ENCODE results near the gene NCBP3.

DNA sequence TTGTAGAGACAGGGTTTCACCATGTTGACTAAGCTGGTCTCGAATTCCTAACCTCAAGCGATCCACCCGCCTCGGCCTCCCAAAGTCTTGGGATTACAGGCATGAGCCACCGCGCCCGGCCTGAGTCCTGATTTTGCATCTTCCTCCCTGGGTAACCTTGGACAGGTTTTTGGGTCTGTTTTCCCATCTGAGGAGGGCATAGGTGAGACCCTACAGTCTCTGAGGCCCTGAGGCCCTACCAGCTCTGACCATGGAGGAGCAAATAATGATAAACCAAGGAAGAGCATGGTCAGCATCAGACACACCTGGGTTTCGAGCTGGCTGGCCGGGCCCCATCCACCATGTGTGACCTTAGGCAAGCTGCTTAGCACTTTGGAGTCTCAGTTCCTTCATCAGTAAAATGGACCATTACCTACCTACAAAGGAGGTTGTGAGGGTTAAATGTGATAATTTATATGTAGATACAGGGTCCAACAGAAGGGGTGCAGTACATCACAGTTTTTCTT, 1.2 kb upstream of the NCBP3 start:
- TF ChIP-seq POLR2AphosphoS5 (IDR thresholded peaks at IDR 0.05; ENCODE audit: low read depth, low read length) (no peak), FOXP2 (optimal IDR thresholded peaks at IDR 0.05; ENCODE audit: borderline replicate concordance, extremely low read depth, extremely low read length, insufficient read depth) (no peak), SIN3A (IDR thresholded peaks at IDR 0.05; ENCODE audit: borderline replicate concordance, insufficient read depth, low read length) (no peak)
- TF ChIP-seq, protein P1, sequence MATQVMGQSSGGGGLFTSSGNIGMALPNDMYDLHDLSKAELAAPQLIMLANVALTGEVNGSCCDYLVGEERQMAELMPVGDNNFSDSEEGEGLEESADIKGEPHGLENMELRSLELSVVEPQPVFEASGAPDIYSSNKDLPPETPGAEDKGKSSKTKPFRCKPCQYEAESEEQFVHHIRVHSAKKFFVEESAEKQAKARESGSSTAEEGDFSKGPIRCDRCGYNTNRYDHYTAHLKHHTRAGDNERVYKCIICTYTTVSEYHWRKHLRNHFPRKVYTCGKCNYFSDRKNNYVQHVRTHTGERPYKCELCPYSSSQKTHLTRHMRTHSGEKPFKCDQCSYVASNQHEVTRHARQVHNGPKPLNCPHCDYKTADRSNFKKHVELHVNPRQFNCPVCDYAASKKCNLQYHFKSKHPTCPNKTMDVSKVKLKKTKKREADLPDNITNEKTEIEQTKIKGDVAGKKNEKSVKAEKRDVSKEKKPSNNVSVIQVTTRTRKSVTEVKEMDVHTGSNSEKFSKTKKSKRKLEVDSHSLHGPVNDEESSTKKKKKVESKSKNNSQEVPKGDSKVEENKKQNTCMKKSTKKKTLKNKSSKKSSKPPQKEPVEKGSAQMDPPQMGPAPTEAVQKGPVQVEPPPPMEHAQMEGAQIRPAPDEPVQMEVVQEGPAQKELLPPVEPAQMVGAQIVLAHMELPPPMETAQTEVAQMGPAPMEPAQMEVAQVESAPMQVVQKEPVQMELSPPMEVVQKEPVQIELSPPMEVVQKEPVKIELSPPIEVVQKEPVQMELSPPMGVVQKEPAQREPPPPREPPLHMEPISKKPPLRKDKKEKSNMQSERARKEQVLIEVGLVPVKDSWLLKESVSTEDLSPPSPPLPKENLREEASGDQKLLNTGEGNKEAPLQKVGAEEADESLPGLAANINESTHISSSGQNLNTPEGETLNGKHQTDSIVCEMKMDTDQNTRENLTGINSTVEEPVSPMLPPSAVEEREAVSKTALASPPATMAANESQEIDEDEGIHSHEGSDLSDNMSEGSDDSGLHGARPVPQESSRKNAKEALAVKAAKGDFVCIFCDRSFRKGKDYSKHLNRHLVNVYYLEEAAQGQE (IDR thresholded peaks at IDR 0.05; ENCODE audit: insufficient read depth in 1 of 2, low read depth in 2 of 2, low read length in 2 of 2) = no peak

All from PFSK-1 (cell line).